PC-3 (cell line): ENCODE data around the gene VSTM4. TPM values are rescaled to one million over a fixed set of nuclear protein-coding genes. Genes with fewer than 3 reads are reported as not detected.

Source experiments
- ATAC-seq: fragments of 200-7000 bp; cut with Tn5 transposase; 2 replicates; pipeline ENCODE4 v1.9.1; 2020; ENCODE audit warnings: mild to moderate bottlenecking, moderate library complexity
- BruUV-seq: library from RNA; stranded (reverse); fragments of 400-500 nt; replicated peaks from 2 replicates; lab custom pipeline; 2021; lab: Mats Ljungman, UMichigan
- CTCF ChIA-PET: fragments of 300-600 bp; sonication (Branson Sonifier 250); formaldehyde crosslinking; loops from one replicate; lab custom pipeline; 2022; ENCODE audit warnings: antibody characterized with exemption; lab: Charles Lee
- POLR2A ChIA-PET: fragments of 300-600 bp; sonication (Branson Sonifier 250); formaldehyde crosslinking; loops from one replicate; lab custom pipeline; 2022; ENCODE audit warnings: antibody characterized with exemption; ENCODE audit not compliant: unreplicated experiment; lab: Charles Lee
- DNase-seq: peaks from one replicate; pipeline ENCODE4 v3.0.0-alpha.2; 2015
- H2AFZ ChIP-seq: fragments of 300-600 bp; sonication (generic); 2 replicates; pipeline ENCODE4 v1.6.0; 2016; ENCODE audit warnings: antibody characterized with exemption, low read length
- H3F3A ChIP-seq: fragments of 300-600 bp; sonication (generic); one replicate; pipeline ENCODE4 v1.6.0; 2017; ENCODE audit warnings: antibody characterized with exemption, low read length, control low read depth, mild to moderate bottlenecking; ENCODE audit not compliant: unreplicated experiment
- H3K27ac ChIP-seq: fragments of 300-600 bp; sonication (generic); 2 replicates; pipeline ENCODE4 v1.5.1; 2016; ENCODE audit warnings: mild to moderate bottlenecking, low read length
- H3K27me3 ChIP-seq: fragments of 300-600 bp; sonication (generic); 2 replicates; pipeline ENCODE4 v1.6.1; 2016; ENCODE audit warnings: low read length, mixed read lengths
- H3K36me3 ChIP-seq: fragments of 300-600 bp; sonication (generic); 2 replicates; pipeline ENCODE4 v1.6.1; 2016; ENCODE audit warnings: low read depth, mixed run types, low read length, mixed read lengths
- H3K4me1 ChIP-seq: fragments of 300-600 bp; sonication (generic); 2 replicates; pipeline ENCODE4 v1.5.1; 2016; ENCODE audit warnings: low read length; ENCODE audit not compliant: insufficient read depth
- H3K4me2 ChIP-seq: fragments of 300-600 bp; sonication (generic); 2 replicates; pipeline ENCODE4 v1.6.0; 2016; ENCODE audit warnings: low read length
- H3K4me3 ChIP-seq: fragments of 300-600 bp; sonication (generic); 2 replicates; pipeline ENCODE4 v1.5.1; 2016; ENCODE audit warnings: mild to moderate bottlenecking, low read length, mixed read lengths
- H3K79me2 ChIP-seq: fragments of 300-600 bp; sonication (generic); 2 replicates; pipeline ENCODE4 v1.6.1; 2017; ENCODE audit warnings: low read length, mixed read lengths
- H3K9ac ChIP-seq: fragments of 300-600 bp; sonication (generic); 2 replicates; pipeline ENCODE4 v1.6.0; 2016; ENCODE audit warnings: mild to moderate bottlenecking, low read length
- H3K9me2 ChIP-seq: fragments of 300-600 bp; sonication (generic); replicated peaks from 2 replicates; pipeline ENCODE4 v1.6.1; 2016; ENCODE audit warnings: mixed run types, low read length, mixed read lengths
- H3K9me3 ChIP-seq: fragments of 300-600 bp; sonication (generic); 2 replicates; pipeline ENCODE4 v1.6.1; 2016; ENCODE audit warnings: low read length, mixed read lengths
- H4K20me1 ChIP-seq: fragments of 300-600 bp; sonication (generic); 2 replicates; pipeline ENCODE4 v1.6.1; 2016; ENCODE audit warnings: low read length, mixed read lengths
- EZH2 ChIP-seq: fragments of 300-600 bp; sonication (generic); IDR thresholded peaks from one replicate; pipeline ENCODE4 v1.6.1; 2017; ENCODE audit warnings: antibody characterized with exemption, mild to moderate bottlenecking, low read length; ENCODE audit not compliant: unreplicated experiment
- EZH2phosphoT487 ChIP-seq: fragments of 300-600 bp; sonication (generic); IDR thresholded peaks from 2 replicates; pipeline ENCODE4 v1.6.1; 2018; ENCODE audit warnings: mild to moderate bottlenecking, antibody characterized with exemption, low read length, borderline replicate concordance
- intact Hi-C: fragments of 100-400 bp; cut with micrococcal nuclease; formaldehyde crosslinking; loops from 2 replicates; pipeline ENCODE4 v1.9.0; 2023
- total RNA-seq: library from RNA; depleted of rRNA; stranded (reverse); fragments of >200 nt; gene quantifications from 2 replicates; pipeline ENCODE4 v1.2.3, GENCODE V29; 2014
- TF ChIP-seq, protein P1 (sequence below): fragments of 300-600 bp; sonication (generic); conservative IDR thresholded peaks from 2 replicates; pipeline ENCODE4 v1.5.1; 2017; ENCODE audit warnings: antibody characterized with exemption, low read depth, mild to moderate bottlenecking, low read length

Gene VSTM4
- total RNA-seq, 1 experiment from 2014 or later, result not detected

DNA sequence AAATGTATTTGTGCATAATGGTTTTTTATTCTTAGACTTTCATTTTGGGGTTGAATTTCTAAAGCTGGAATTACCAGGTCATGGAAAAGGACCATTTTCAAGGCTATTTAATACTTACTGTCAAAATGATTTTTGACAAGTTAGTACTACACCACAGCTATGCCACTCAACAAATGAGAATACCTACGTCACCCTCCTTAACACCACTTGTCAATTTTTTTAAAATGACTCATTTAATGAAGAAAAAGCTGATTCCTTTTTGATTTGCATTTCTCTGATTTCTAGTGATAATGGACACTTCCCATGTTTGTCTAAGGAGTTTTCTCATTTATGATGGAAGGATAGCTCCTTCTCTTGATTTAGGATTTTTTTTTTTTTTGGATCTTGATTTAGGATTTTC is 63.3 kb downstream of the VSTM4 start:
- Histone ChIP-seq H3K4me1 (no peaks in the 10 kb centered on the region), H4K20me1 (no peaks in the 10 kb centered on the region), H3K4me2 (no peak overlapping the region), H3K9me2 (no peaks in the 10 kb centered on the region), H3K27ac (no peak overlapping the region), H3K4me3 (no peak overlapping the region), H3K27me3 (peaks cover 77% of the 10 kb centered on the region), H3K9ac (no peak overlapping the region), H3K9me3 (no peaks in the 10 kb centered on the region), H3K36me3 (no peaks in the 10 kb centered on the region), H2AFZ (no peak overlapping the region), H3F3A (no peaks in the 10 kb centered on the region), H3K79me2 (no peaks in the 10 kb centered on the region)
- ChIA-PET CTCF (interaction anchor here (0.7 kb wide), 1 partner anchor 109 kb away, joined by 4 read pairs; no protein-coding TSS in a partner anchor), POLR2A (no interaction called here)
- DNase-seq (no peak), ATAC-seq (no peak)
- no TSS peak for BruUV-seq
- intact Hi-C loops, result no loop called here
- TF ChIP-seq, protein P1, sequence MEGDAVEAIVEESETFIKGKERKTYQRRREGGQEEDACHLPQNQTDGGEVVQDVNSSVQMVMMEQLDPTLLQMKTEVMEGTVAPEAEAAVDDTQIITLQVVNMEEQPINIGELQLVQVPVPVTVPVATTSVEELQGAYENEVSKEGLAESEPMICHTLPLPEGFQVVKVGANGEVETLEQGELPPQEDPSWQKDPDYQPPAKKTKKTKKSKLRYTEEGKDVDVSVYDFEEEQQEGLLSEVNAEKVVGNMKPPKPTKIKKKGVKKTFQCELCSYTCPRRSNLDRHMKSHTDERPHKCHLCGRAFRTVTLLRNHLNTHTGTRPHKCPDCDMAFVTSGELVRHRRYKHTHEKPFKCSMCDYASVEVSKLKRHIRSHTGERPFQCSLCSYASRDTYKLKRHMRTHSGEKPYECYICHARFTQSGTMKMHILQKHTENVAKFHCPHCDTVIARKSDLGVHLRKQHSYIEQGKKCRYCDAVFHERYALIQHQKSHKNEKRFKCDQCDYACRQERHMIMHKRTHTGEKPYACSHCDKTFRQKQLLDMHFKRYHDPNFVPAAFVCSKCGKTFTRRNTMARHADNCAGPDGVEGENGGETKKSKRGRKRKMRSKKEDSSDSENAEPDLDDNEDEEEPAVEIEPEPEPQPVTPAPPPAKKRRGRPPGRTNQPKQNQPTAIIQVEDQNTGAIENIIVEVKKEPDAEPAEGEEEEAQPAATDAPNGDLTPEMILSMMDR, result no peak
- TF ChIP-seq EZH2phosphoT487 (no peak), EZH2 (no peak)

DNA sequence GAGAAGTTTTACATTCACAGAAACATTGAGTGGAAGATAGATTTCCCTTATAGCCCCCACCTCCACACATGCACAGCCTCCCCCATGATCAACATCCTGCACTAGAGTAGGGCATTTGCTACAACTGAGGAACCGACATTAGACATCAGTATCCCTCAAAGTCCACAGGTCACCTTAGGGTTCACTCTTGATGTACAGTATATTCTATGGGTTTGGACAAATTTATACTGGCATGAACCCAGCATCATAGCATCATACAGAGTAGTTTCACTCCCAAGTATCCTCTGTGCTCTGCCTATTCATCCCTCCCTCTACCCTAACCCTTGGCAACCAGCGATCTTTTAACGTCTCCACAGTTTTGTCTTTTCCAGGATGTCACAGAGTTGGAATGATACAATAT is 64.4 kb downstream of the VSTM4 start:
- Histone ChIP-seq H2AFZ (no peak overlapping the region), H3K27ac (no peak overlapping the region), H4K20me1 (no peaks in the 10 kb centered on the region), H3K4me3 (no peak overlapping the region), H3K4me2 (no peak overlapping the region), H3K36me3 (no peaks in the 10 kb centered on the region), H3K9me3 (no peaks in the 10 kb centered on the region), H3K27me3 (peaks cover 81% of the 10 kb centered on the region), H3K9me2 (no peaks in the 10 kb centered on the region), H3K4me1 (no peaks in the 10 kb centered on the region), H3K9ac (no peak overlapping the region), H3K79me2 (no peaks in the 10 kb centered on the region), H3F3A (no peaks in the 10 kb centered on the region)
- no TSS peak for BruUV-seq
- ChIA-PET CTCF (no interaction called here), POLR2A (no interaction called here)
- DNase-seq, result no peak
- ATAC-seq, result no peak
- intact Hi-C loops, result no loop called here
- no peak for TF ChIP-seq EZH2
- no peak for TF ChIP-seq EZH2phosphoT487
- TF ChIP-seq, protein P1, result no peak

DNA sequence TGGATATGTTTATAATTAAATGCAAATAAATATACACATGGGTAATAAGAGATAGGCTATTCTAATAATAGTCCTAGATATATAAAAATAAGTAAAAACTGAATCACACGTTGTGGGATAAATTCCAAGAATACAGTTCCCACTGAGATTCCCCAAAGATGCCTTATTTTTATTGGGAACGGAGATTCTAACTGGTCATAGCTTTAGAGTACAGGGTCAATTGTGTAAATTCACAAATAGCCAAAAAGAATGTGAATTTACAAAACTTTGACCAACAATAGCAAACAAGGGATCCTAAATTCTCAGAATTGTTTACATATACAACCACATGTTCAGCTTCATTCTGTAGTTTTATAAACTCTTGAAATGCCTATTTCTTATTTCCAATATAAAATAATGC is 65.0 kb downstream of the VSTM4 start:
- H2AFZ ChIP-seq, result no peak overlapping the region
- no peaks in the 10 kb centered on the region for H3K9me3 ChIP-seq
- no peaks in the 10 kb centered on the region for H4K20me1 ChIP-seq
- no peak overlapping the region for H3K9ac ChIP-seq
- no peak for ATAC-seq
- H3K79me2 ChIP-seq, result no peaks in the 10 kb centered on the region
- H3K36me3 ChIP-seq, result no peaks in the 10 kb centered on the region
- no peak overlapping the region for H3K27ac ChIP-seq
- peaks cover 81% of the 10 kb centered on the region for H3K27me3 ChIP-seq
- POLR2A ChIA-PET, result no interaction called here
- DNase-seq, result no peak
- no peak overlapping the region for H3K4me3 ChIP-seq
- intact Hi-C loops, result no loop called here
- no peaks in the 10 kb centered on the region for H3K9me2 ChIP-seq
- no peak overlapping the region for H3K4me2 ChIP-seq
- BruUV-seq, result no TSS peak
- no peaks in the 10 kb centered on the region for H3K4me1 ChIP-seq
- TF ChIP-seq EZH2phosphoT487 (no peak), EZH2 (no peak)
- TF ChIP-seq, protein P1, result no peak
- H3F3A ChIP-seq, result no peaks in the 10 kb centered on the region
- CTCF ChIA-PET, result no interaction called here
